ENCODE results near the gene TCL1A.
A peak's percentile ranks its signal among the peaks of the same experiment; 100 is the strongest.

The TCL1A gene

DNA sequence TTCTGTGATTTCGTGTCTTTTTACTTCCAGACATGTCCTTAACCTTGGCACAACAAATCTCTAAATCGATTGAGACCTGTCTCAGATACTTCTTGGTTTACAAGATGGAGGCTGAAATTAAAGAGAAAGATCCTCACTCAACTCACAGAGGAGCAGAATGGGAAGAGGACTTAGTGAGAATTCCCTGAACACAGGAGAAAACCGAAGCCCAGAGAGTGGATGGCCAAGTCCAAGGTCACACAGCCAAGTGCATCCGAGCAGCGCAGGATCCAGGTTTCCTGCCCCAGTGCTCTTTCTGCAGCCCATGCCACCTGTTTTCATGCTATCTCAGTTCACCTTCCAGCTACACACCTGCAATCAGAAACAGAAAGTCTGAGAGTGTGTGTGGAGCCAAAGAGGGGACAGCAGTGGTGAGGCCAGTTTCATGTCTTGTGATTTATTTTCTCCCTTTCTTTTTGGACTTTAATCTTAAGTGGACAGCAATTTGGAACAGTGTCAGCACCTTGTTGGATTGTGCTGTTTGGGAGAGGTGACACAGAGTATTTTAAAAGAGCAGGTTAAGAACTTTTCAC lies 50.6 kb downstream of the TCL1A start:
- peaks cover 3% of the 10 kb centered on the region; the same call in 1 of the 2 replicates for H3K4me1 ChIP-seq (ENCODE audit: control insufficient read depth, insufficient read depth, low read length)
- POLR2A ChIA-PET: no interaction called here

GRCh38 chr14:95662376-95663186 lies 51.3 kb downstream of the TCL1A start:
- CTCF ChIA-PET: no interaction called here
- no peak overlapping the region for H3K4me3 ChIP-seq (ENCODE audit: low read depth, low read length)
- POLR2A ChIA-PET: no interaction called here
- no peak for TF ChIP-seq ZNF398 (tag by site-specific recombination; IDR thresholded peaks at IDR 0.05)
- no peak for TF ChIP-seq ZNF513 (tag by site-specific recombination; IDR thresholded peaks at IDR 0.05)
- TF ChIP-seq ZNF37A (tag by site-specific recombination; IDR thresholded peaks at IDR 0.05): no peak
- TF ChIP-seq FEZF1 (tag by site-specific recombination; IDR thresholded peaks at IDR 0.05): peak; percentile 21; the same call in 1 of the 2 replicates
- no peak for TF ChIP-seq ZNF529 (tag by site-specific recombination; IDR thresholded peaks at IDR 0.05; ENCODE audit: insufficient replicate concordance)
- no peak for TF ChIP-seq ZNF830 (tag by site-specific recombination; IDR thresholded peaks at IDR 0.05; ENCODE audit: low read depth)
- TF ChIP-seq ZNF335 (tag by site-specific recombination; conservative IDR thresholded peaks at IDR 0.05): no peak
- TF ChIP-seq SCRT1 (tag by site-specific recombination; IDR thresholded peaks at IDR 0.05; ENCODE audit: borderline replicate concordance): peak; percentile 83

More for the DNA sequence above, 50.6 kb downstream of the TCL1A start:
- TF ChIP-seq ZNF169 (tag by site-specific recombination; IDR thresholded peaks at IDR 0.05) (no peak), ZNF133 (tag by site-specific recombination; IDR thresholded peaks at IDR 0.05) (no peak), ZNF596 (tag by site-specific recombination; IDR thresholded peaks at IDR 0.05) (no peak), ZNF112 (tag by site-specific recombination; IDR thresholded peaks at IDR 0.05) (no peak), ZNF670 (tag by site-specific recombination; IDR thresholded peaks at IDR 0.05; ENCODE audit: low read depth) (no peak), ZNF514 (tag by site-specific recombination; IDR thresholded peaks at IDR 0.05) (no peak), ZNF324 (tag by site-specific recombination; IDR thresholded peaks at IDR 0.05) (no peak), ZNF211 (tag by site-specific recombination; IDR thresholded peaks at IDR 0.05; ENCODE audit: low read depth) (no peak), ZNF292 (tag by site-specific recombination; IDR thresholded peaks at IDR 0.05; ENCODE audit: borderline replicate concordance, low read depth) (no peak), ZNF830 (tag by site-specific recombination; IDR thresholded peaks at IDR 0.05; ENCODE audit: low read depth) (no peak), KLF7 (tag by site-specific recombination; IDR thresholded peaks at IDR 0.05; ENCODE audit: borderline replicate concordance) (no peak), INSM2 (tag by site-specific recombination; IDR thresholded peaks at IDR 0.05) (no peak), ZNF2 (tag by site-specific recombination; IDR thresholded peaks at IDR 0.05) (no peak)
- TF ChIP-seq, protein P1, sequence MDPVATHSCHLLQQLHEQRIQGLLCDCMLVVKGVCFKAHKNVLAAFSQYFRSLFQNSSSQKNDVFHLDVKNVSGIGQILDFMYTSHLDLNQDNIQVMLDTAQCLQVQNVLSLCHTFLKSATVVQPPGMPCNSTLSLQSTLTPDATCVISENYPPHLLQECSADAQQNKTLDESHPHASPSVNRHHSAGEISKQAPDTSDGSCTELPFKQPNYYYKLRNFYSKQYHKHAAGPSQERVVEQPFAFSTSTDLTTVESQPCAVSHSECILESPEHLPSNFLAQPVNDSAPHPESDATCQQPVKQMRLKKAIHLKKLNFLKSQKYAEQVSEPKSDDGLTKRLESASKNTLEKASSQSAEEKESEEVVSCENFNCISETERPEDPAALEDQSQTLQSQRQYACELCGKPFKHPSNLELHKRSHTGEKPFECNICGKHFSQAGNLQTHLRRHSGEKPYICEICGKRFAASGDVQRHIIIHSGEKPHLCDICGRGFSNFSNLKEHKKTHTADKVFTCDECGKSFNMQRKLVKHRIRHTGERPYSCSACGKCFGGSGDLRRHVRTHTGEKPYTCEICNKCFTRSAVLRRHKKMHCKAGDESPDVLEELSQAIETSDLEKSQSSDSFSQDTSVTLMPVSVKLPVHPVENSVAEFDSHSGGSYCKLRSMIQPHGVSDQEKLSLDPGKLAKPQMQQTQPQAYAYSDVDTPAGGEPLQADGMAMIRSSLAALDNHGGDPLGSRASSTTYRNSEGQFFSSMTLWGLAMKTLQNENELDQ (tag by site-specific recombination; IDR thresholded peaks at IDR 0.05; ENCODE audit: low read depth): no peak
- TF ChIP-seq, protein P2, sequence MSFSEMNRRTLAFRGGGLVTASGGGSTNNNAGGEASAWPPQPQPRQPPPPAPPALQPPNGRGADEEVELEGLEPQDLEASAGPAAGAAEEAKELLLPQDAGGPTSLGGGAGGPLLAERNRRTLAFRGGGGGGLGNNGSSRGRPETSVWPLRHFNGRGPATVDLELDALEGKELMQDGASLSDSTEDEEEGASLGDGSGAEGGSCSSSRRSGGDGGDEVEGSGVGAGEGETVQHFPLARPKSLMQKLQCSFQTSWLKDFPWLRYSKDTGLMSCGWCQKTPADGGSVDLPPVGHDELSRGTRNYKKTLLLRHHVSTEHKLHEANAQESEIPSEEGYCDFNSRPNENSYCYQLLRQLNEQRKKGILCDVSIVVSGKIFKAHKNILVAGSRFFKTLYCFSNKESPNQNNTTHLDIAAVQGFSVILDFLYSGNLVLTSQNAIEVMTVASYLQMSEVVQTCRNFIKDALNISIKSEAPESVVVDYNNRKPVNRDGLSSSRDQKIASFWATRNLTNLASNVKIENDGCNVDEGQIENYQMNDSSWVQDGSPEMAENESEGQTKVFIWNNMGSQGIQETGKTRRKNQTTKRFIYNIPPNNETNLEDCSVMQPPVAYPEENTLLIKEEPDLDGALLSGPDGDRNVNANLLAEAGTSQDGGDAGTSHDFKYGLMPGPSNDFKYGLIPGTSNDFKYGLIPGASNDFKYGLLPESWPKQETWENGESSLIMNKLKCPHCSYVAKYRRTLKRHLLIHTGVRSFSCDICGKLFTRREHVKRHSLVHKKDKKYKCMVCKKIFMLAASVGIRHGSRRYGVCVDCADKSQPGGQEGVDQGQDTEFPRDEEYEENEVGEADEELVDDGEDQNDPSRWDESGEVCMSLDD (tag by site-specific recombination; IDR thresholded peaks at IDR 0.05): no peak
- TF ChIP-seq, protein P3, sequence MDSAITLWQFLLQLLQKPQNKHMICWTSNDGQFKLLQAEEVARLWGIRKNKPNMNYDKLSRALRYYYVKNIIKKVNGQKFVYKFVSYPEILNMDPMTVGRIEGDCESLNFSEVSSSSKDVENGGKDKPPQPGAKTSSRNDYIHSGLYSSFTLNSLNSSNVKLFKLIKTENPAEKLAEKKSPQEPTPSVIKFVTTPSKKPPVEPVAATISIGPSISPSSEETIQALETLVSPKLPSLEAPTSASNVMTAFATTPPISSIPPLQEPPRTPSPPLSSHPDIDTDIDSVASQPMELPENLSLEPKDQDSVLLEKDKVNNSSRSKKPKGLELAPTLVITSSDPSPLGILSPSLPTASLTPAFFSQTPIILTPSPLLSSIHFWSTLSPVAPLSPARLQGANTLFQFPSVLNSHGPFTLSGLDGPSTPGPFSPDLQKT (IDR thresholded peaks at IDR 0.05; ENCODE audit: borderline replicate concordance, low read depth, low read length): no peak
- Histone ChIP-seq H3K9me3 (ENCODE audit: control insufficient read depth, insufficient read depth, low read depth, low read length) (no peaks in the 10 kb centered on the region), H3K27ac (ENCODE audit: extremely low read depth, low read depth, low read length) (no peak overlapping the region), H3K36me3 (ENCODE audit: control insufficient read depth in 2 of 2, insufficient read depth in 1 of 2, low read length in 2 of 2) (no peaks in the 10 kb centered on the region), H3K4me3 (ENCODE audit: low read depth, low read length) (no peak overlapping the region)
- CTCF ChIA-PET: interaction anchor here (0.6 to 0.7 kb wide), 2 partner anchors 60 to 99 kb away, joined by 3 read pairs; no protein-coding TSS in a partner anchor

More at GRCh38 chr14:95662376-95663186, 51.3 kb downstream of the TCL1A start:
- Histone ChIP-seq H3K27ac (ENCODE audit: extremely low read depth, low read depth, low read length) (no peak overlapping the region), H3K4me1 (ENCODE audit: control insufficient read depth, insufficient read depth, low read length) (peaks cover 3% of the 10 kb centered on the region; the same call in 1 of the 2 replicates), H3K9me3 (ENCODE audit: control insufficient read depth, insufficient read depth, low read depth, low read length) (no peaks in the 10 kb centered on the region), H3K36me3 (ENCODE audit: control insufficient read depth in 2 of 2, insufficient read depth in 1 of 2, low read length in 2 of 2) (no peaks in the 10 kb centered on the region)
